Diencephalon (tissue), 1 donor: Measurements from ENCODE around the gene PNMA5. TPM values are rescaled to one million over a fixed set of nuclear protein-coding genes. Genes with fewer than 3 reads are reported as not detected.

Experiments used
- total RNA-seq: library from RNA; depleted of rRNA; stranded (reverse); fragments of >200 nt; gene quantifications from one replicate; pipeline ENCODE4 v1.2.3, GENCODE V29; 2014

The PNMA5 gene
- total RNA-seq: 9.7 TPM

DNA sequence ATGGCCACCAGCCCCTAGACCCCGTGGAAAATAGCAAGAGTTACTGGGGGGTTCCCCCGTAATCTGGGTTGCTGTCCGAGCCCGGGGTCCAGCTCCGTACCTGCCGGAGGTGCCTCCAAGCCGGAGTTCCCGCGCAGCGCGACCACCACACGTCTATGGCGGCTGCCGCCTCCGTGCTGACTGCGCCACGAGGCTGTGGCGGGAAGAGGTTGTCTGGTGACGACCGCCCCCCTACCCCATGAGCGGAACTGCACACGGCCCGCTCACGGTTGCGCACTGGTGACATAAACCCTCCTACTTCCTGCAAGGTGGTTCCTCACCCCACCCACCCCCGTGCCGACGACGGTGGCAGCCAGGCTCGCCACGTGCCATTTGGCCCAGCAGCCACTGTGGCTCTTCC, at the start of gene PNMA5:
Gene PNMA5 (minus strand): TSS at position 184 of the 400 bp plus-strand sequence. CDS start 2,518 bp downstream, outside the sequence.

Other genes starting within 250 kb of the PNMA5 start
- not detected for gene MAGEA2, start 240.3 kb downstream of the PNMA5 start, total RNA-seq
- gene CSAG3, start 234.9 kb downstream of the PNMA5 start, total RNA-seq: not detected
- gene MAGEA6, start 224.4 kb downstream of the PNMA5 start, total RNA-seq: not detected
- 92.0 TPM for gene CETN2, start 163.4 kb downstream of the PNMA5 start, total RNA-seq
- gene NSDHL, start 163.1 kb downstream of the PNMA5 start, total RNA-seq: 36.2 TPM
- 3.7 TPM for gene ZNF185, start 96.0 kb downstream of the PNMA5 start, total RNA-seq
- gene PNMA3, start 62.4 kb upstream of the PNMA5 start, total RNA-seq: 25.1 TPM
- gene PNMA6A, start 78.3 kb upstream of the PNMA5 start, total RNA-seq: 26.5 TPM
- not detected for gene MAGEA1, start 185.2 kb upstream of the PNMA5 start, total RNA-seq